IPS-20b (cell line): ENCODE measurements around the gene TUBB6.

Source experiments
- H3K27ac ChIP-seq: one replicate; pipeline ENCODE4 v1.5.1; 2013; ENCODE audit warnings: low read length
- H3K27me3 ChIP-seq: 2 replicates; pipeline ENCODE4 v1.6.1; 2013; ENCODE audit warnings: mild to moderate bottlenecking, low read length, inconsistent platforms; ENCODE audit not compliant: insufficient read depth
- H3K36me3 ChIP-seq: 2 replicates; pipeline ENCODE4 v1.6.1; 2013; ENCODE audit warnings: low read depth, mild to moderate bottlenecking, inconsistent platforms, low read length, moderate library complexity; ENCODE audit not compliant: insufficient read depth
- H3K4me1 ChIP-seq: 2 replicates; pipeline ENCODE4 v1.6.1; 2013; ENCODE audit warnings: mild to moderate bottlenecking, control low read depth, inconsistent platforms, low read length, moderate library complexity; ENCODE audit not compliant: insufficient read depth
- H3K4me3 ChIP-seq: 2 replicates; pipeline ENCODE4 v1.5.1; 2013; ENCODE audit warnings: mild to moderate bottlenecking, low read length, inconsistent platforms
- H3K9ac ChIP-seq: 2 replicates; pipeline ENCODE4 v1.6.1; 2013; ENCODE audit warnings: low read depth, mild to moderate bottlenecking, inconsistent platforms, low read length, moderate library complexity
- H3K9me3 ChIP-seq: 2 replicates; pipeline ENCODE4 v1.6.1; 2013; ENCODE audit warnings: mild to moderate bottlenecking, low read depth, low read length, inconsistent platforms; ENCODE audit not compliant: insufficient read depth

Gene TUBB6

GRCh38 chr18:12374401-12374800 is 66.4 kb downstream of the TUBB6 start:
- Histone ChIP-seq H3K27me3 (no peaks in the 10 kb centered on the region), H3K36me3 (peaks cover 9% of the 10 kb centered on the region; the same call in 1 of the 2 replicates), H3K4me3 (no peak overlapping the region), H3K9ac (no peak overlapping the region), H3K4me1 (peaks cover 9% of the 10 kb centered on the region; the same call in 1 of the 2 replicates), H3K27ac (no peak overlapping the region), H3K9me3 (no peaks in the 10 kb centered on the region)
